ENCODE measurements around the gene GOSR1.
"Not testable (repeated sequence)": the region's sequence is repeated elsewhere in the genome, so short reads cannot be mapped to it uniquely, and the experiment has no call there.

The GOSR1 gene

DNA sequence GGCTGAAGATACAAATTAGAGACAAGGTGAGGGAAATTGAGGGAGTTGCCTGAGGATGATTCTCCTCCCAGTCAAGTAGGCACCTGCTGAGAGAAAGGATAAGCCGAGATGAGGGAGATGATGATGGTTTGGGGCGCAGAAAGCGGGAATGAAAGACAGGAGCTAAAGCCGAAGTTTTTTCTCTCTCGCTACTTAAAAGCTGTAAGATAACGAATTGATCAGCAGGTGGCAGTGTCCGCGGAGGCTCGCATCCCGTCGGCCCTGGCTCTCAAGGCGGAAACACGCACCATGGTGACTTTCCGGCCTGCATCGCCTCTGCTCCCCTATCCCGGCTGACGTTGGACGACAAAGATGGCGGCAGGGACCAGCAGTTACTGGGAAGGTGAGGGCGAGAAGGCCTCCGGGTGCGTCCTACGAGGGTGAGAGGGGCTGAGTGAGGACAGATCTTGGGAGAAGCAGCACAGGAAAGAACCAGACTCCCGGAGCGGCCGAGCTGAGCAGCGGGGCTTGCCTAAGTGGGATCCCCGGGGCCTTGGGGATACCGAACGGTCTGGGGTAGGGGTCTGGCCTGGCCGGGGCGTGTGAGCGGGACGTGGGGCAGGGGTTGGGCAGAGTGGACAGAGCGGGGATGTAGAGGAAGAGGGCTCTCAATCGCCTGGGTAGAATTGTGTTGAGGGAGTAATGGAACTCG, at the start of gene GOSR1:
GOSR1 (plus strand) TSS at position 326 of the 691 bp plus-strand sequence; CDS start at position 352, 26 bp downstream.
- TF ChIP-seq, protein P1, sequence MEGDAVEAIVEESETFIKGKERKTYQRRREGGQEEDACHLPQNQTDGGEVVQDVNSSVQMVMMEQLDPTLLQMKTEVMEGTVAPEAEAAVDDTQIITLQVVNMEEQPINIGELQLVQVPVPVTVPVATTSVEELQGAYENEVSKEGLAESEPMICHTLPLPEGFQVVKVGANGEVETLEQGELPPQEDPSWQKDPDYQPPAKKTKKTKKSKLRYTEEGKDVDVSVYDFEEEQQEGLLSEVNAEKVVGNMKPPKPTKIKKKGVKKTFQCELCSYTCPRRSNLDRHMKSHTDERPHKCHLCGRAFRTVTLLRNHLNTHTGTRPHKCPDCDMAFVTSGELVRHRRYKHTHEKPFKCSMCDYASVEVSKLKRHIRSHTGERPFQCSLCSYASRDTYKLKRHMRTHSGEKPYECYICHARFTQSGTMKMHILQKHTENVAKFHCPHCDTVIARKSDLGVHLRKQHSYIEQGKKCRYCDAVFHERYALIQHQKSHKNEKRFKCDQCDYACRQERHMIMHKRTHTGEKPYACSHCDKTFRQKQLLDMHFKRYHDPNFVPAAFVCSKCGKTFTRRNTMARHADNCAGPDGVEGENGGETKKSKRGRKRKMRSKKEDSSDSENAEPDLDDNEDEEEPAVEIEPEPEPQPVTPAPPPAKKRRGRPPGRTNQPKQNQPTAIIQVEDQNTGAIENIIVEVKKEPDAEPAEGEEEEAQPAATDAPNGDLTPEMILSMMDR (IDR thresholded peaks at IDR 0.05; ENCODE audit: insufficient read depth, low read depth, low read length, missing control alignments) = peak; percentile 77
- H3K4me3 ChIP-seq (ENCODE audit: low read depth, low read length) = peak within 1 kb of the TSS; percentile 87
- peak; percentile 97 for DNase-seq (ENCODE audit: low read depth)

DNA sequence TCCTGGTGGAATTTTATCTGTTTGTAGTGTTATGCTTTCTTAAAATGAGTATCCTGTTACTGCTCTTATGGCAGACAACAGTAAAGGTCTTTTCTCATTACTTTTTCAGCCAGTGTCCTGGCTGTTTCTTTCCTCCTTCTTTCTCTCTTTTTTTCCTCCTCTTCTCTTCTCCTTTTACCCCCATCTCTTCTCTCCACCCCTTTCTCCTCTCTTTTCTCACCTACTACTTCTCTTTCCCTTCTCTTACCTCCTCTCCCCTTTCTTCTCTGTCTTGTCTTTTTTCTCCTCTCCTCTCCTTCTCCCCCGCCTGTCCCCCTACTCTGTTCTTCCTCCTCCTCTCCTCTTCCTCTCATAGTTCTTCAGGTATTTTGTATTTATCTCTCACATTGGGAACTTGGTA, 49.6 kb upstream of the GOSR1 start:
- no peak overlapping the region for H3K4me3 ChIP-seq (ENCODE audit: low read depth, low read length)
- TF ChIP-seq, protein P1 (IDR thresholded peaks at IDR 0.05; ENCODE audit: insufficient read depth, low read depth, low read length, missing control alignments) = no peak
- no peak for DNase-seq (ENCODE audit: low read depth)

DNA sequence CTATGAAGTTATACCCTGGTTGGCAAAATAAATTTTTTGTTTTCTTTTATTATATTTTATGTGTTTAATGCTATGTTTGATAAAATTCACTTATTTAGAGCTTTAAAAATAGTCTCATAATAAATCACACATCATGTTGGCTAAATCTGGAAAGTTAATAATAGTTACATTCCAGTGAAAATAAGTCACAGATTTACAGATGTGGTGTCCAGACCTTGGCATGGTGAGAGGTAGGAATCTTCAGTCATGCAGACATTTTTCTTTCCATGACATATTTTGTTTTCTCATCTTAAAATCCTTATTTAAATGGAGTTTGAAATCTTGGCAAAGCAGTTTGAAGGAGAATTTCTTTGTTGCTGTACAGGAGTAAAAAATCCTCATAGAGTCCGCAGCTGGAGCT, 48.1 kb upstream of the GOSR1 start:
- no peak for DNase-seq (ENCODE audit: low read depth)
- TF ChIP-seq, protein P1 (IDR thresholded peaks at IDR 0.05; ENCODE audit: insufficient read depth, low read depth, low read length, missing control alignments) = no peak
- H3K4me3 ChIP-seq (ENCODE audit: low read depth, low read length) = no peak overlapping the region

DNA sequence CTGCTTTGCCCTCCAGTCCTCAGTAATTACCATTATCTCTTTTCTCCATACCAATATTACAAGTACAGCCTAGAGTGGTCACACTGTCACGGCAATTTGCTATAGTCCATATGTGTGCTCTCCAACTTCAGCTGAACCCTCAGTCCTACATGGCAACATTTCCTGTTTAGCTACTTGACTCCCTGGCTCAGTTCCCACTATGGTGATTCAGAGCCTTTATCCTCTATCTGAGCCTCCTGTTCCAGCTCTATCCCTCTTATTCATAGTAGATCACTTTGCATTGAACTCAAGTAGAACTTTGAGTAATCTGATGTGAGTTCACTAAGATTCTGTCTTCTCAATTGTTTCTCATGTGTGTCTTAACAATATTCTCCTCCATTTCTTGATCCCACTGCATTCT, 43.7 kb upstream of the GOSR1 start:
- DNase-seq (ENCODE audit: low read depth) = no peak
- TF ChIP-seq, protein P1 (IDR thresholded peaks at IDR 0.05; ENCODE audit: insufficient read depth, low read depth, low read length, missing control alignments) = no peak
- H3K4me3 ChIP-seq (ENCODE audit: low read depth, low read length) = no peak overlapping the region

DNA sequence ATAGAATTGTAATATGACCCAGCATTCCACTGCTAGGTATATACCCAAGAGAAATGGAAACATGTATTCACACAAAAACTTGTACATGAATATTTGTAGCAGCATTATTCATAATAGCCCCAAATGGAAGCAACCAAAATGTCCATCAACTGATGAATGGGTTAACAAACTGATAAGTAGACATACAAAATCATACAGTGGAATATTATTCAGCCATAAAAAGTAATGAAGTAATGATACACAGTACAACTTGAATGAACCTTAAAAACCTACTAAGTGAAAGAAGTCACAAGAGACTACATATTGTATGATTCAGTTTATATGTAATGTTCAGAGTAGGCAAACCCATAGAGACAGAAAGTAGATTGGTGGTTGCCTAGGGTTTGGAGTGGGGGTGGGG, 40.5 kb upstream of the GOSR1 start:
- DNase-seq (ENCODE audit: low read depth) = no peak
- TF ChIP-seq, protein P1 (IDR thresholded peaks at IDR 0.05; ENCODE audit: insufficient read depth, low read depth, low read length, missing control alignments) = no peak
- no peak overlapping the region for H3K4me3 ChIP-seq (ENCODE audit: low read depth, low read length)

DNA sequence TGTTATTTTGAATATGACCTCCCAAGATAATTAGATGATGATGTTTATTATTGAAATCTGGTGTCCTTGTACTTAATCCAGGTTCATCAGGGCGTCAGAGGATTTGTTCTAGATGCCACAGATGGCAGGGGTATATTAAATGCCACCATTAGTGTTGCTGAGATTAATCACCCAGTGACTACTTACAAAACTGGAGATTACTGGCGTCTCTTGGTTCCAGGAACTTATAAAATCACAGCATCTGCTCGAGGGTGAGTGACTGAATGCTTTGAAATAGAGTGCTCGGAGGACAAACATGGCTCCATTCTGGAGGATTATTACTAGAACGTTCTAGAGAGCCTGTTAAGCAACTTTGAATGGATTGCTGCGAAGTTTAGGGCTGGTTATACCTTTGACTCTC, 33.5 kb upstream of the GOSR1 start:
- TF ChIP-seq, protein P1 (IDR thresholded peaks at IDR 0.05; ENCODE audit: insufficient read depth, low read depth, low read length, missing control alignments) = no peak
- no peak overlapping the region for H3K4me3 ChIP-seq (ENCODE audit: low read depth, low read length)
- DNase-seq (ENCODE audit: low read depth) = no peak

DNA sequence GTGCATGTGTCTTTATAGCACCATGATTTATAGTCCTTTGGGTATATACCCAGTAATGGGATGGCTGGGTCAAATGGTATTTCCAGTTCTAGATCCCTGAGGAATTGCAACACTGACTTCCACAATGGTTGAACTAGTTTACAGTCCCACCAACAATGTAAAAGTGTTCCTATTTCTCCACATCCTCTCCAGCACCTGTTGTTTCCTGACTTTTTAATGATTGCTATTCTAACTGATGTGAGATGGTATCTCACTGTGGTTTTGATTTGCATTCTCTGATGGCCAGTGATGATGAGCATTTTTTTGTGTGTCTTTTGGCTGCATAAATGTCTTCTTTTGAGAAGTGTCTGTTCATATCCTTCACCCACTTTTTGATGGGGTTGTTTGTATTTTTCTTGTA, 30.6 kb upstream of the GOSR1 start:
- not testable (repeated sequence) for H3K4me3 ChIP-seq (ENCODE audit: low read depth, low read length); DNase-seq (ENCODE audit: low read depth)

All from GM12865 (cell line).